Mammary epithelial cell (primary cell): Measurements from ENCODE around the gene ADSS1.

Experiments used
- CTCF ChIP-seq, 2 donors: IDR thresholded peaks in 1 of 2; conservative IDR thresholded peaks in 1 of 2; 2 replicates each; pipeline ENCODE4 v1.5.1; 2011 to 2012; ENCODE audit warnings: inconsistent platforms in 2 of 2, low read length in 2 of 2, mild to moderate bottlenecking in 2 of 2, control low read depth in 1 of 2, low read depth in 1 of 2; ENCODE audit not compliant: insufficient read depth in 1 of 2; ENCODE audit errors: extremely low read depth in 1 of 2
- EZH2 ChIP-seq: IDR thresholded peaks from 2 replicates; pipeline ENCODE4 v1.6.1; 2012; ENCODE audit warnings: low read length, inconsistent platforms, borderline replicate concordance

- TF ChIP-seq CTCF (conservative IDR thresholded peaks at IDR 0.05 in 1 of 2, IDR thresholded peaks at IDR 0.05 in 1 of 2; ENCODE audit: extremely low read depth in 1 of 2, insufficient read depth in 1 of 2, low read depth in 1 of 2, low read length in 2 of 2) (no peak), EZH2 (no peak)
Observed at GRCh38 chr14:104705340-104706047, 18.5 kb upstream of the ADSS1 start.
